ENCODE results near the gene AOPEP. TPM values are rescaled to one million over a fixed set of nuclear protein-coding genes. Genes with fewer than 3 reads are reported as not detected.

Gene AOPEP
- total RNA-seq, 1 experiment from 2014 or later: 15.0 TPM

GRCh38 chr9:95014917-95015316 is 288.4 kb downstream of the AOPEP start:
- Histone ChIP-seq H3K18ac (ENCODE audit: insufficient read length, low read depth, low read length) (no peak overlapping the region), H4K20me1 (ENCODE audit: control insufficient read depth, insufficient read depth, insufficient read length) (peaks cover 3% of the 10 kb centered on the region), H4K5ac (ENCODE audit: insufficient read length, low read depth, low read length) (no peak overlapping the region), H3K4me2 (ENCODE audit: insufficient read depth, insufficient read length, low read length) (no peak overlapping the region), H3T11ph (ENCODE audit: low read length) (no peak overlapping the region), H3K4ac (ENCODE audit: low read depth, low read length) (no peak overlapping the region), H3K79me2 (ENCODE audit: insufficient read depth, low read length) (no peaks in the 10 kb centered on the region), H4K91ac (ENCODE audit: insufficient read length, low read depth, low read length) (no peak overlapping the region), H2AFZ (ENCODE audit: low read length) (no peak overlapping the region), H2BK5ac (ENCODE audit: insufficient read length, low read length) (no peak overlapping the region), H3K23me2 (ENCODE audit: insufficient read length, low read depth, low read length, poor library complexity, severe bottlenecking) (no peaks in the 10 kb centered on the region), H2AK5ac (ENCODE audit: insufficient read length, low read length) (no peak overlapping the region), H3K79me1 (ENCODE audit: insufficient read depth, low read depth, low read length, poor library complexity, severe bottlenecking) (no peaks in the 10 kb centered on the region), H2BK20ac (ENCODE audit: low read depth, low read length, poor library complexity, severe bottlenecking) (no peak overlapping the region), H3K27me3 (ENCODE audit: insufficient read depth, low read length) (no peaks in the 10 kb centered on the region), H2BK12ac (ENCODE audit: insufficient read length, low read depth, low read length) (no peak overlapping the region), H2BK15ac (ENCODE audit: low read depth, low read length) (no peak overlapping the region), H2BK120ac (ENCODE audit: low read depth, low read length, poor library complexity, severe bottlenecking) (no peak overlapping the region), H3K9me3 (ENCODE audit: control insufficient read depth, low read depth, low read length) (no peaks in the 10 kb centered on the region), H3K56ac (ENCODE audit: insufficient read length, low read depth, low read length) (no peak overlapping the region), H3K27ac (ENCODE audit: insufficient read length, low read depth, low read length) (no peak overlapping the region), H3K4me1 (ENCODE audit: insufficient read depth, low read length) (no peaks in the 10 kb centered on the region), H4K8ac (replicated peaks; ENCODE audit: insufficient read length, low read depth, low read length) (no peak overlapping the region), H3K9ac (ENCODE audit: extremely low read depth, insufficient read length, low read length) (no peak overlapping the region), H3K23ac (ENCODE audit: insufficient read length, low read depth, low read length) (no peak overlapping the region), H3K14ac (ENCODE audit: insufficient read depth, low read length) (no peak overlapping the region)
- DNase-seq: no peak
- WGBS (ENCODE audit: extremely low coverage, insufficient read length, low lambda C conversion rate): no CpG with 5 or more reads among the region's 2 CpGs
- no peaks in the 10 kb centered on the region for H3K9me3 Mint-ChIP-seq
- no peak overlapping the region for H3K4me3 Mint-ChIP-seq
- H3K36me3 Mint-ChIP-seq (ENCODE audit: insufficient read depth in 1 of 3, low read depth in 3 of 3): 0 out of 7 replicates have a peak, but pooled peaks cover 0 to 4% (median 0%) of the 10 kb centered on the region in 3 experiments
- peaks cover 6% of the 10 kb centered on the region in 2 experiments; a peak in 3 of 4 replicates for H3K4me1 Mint-ChIP-seq
- no peak overlapping the region for H3K27ac Mint-ChIP-seq
- TF ChIP-seq, protein P1, sequence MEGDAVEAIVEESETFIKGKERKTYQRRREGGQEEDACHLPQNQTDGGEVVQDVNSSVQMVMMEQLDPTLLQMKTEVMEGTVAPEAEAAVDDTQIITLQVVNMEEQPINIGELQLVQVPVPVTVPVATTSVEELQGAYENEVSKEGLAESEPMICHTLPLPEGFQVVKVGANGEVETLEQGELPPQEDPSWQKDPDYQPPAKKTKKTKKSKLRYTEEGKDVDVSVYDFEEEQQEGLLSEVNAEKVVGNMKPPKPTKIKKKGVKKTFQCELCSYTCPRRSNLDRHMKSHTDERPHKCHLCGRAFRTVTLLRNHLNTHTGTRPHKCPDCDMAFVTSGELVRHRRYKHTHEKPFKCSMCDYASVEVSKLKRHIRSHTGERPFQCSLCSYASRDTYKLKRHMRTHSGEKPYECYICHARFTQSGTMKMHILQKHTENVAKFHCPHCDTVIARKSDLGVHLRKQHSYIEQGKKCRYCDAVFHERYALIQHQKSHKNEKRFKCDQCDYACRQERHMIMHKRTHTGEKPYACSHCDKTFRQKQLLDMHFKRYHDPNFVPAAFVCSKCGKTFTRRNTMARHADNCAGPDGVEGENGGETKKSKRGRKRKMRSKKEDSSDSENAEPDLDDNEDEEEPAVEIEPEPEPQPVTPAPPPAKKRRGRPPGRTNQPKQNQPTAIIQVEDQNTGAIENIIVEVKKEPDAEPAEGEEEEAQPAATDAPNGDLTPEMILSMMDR (conservative IDR thresholded peaks at IDR 0.05): no peak
- no peaks in the 10 kb centered on the region for H3K27me3 Mint-ChIP-seq (ENCODE audit: low read depth)
